ENCODE results near the gene PZP.

PZP gene

DNA sequence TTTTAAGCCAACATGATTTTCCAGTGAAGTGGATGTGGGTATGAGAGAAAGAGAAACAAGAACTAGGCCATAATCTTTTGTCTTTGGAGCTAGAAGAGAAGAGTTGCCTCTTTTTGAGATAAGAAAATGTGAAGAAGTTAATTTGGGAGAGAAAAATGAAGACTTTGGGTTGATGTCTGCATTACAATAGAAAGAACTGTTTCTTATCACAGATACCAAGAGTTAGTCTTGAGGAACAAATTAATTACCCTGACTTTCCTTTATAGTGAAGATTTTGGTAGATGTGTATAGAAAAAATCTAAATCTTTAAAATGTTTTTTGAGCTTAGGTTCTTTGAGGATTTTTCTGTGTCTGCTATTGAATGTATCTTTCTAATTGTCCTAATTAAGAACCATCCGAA is 96.7 kb downstream of the PZP start:
- Histone ChIP-seq H4K20me1 (ENCODE audit: low read depth, low read length) (no peaks in the 10 kb centered on the region), H3K36me3 (ENCODE audit: low read length) (no peaks in the 10 kb centered on the region), H2AFZ (ENCODE audit: low read depth, low read length, severe bottlenecking) (no peak overlapping the region), H3K27ac (ENCODE audit: low read depth, low read length) (no peak overlapping the region), H3K27me3 (ENCODE audit: low read length) (no peaks in the 10 kb centered on the region), H3F3A (ENCODE audit: insufficient read depth) (no peaks in the 10 kb centered on the region), H3K9me3 (ENCODE audit: insufficient read depth, low read length) (no peaks in the 10 kb centered on the region), H3K9me2 (replicated peaks; ENCODE audit: insufficient read depth, low read length) (no peaks in the 10 kb centered on the region), H3K4me2 (ENCODE audit: low read depth, low read length, poor library complexity, severe bottlenecking) (no peak overlapping the region), H3K9ac (ENCODE audit: low read length) (no peak overlapping the region), H3K79me2 (ENCODE audit: insufficient read depth, low read length) (no peaks in the 10 kb centered on the region), H3K4me3 (ENCODE audit: insufficient read depth, low read length, poor library complexity, severe bottlenecking) (no peak overlapping the region)
- TF ChIP-seq EZH2phosphoT487 (conservative IDR thresholded peaks at IDR 0.05; ENCODE audit: low read length) (no peak), CTCF (IDR thresholded peaks at IDR 0.05; ENCODE audit: insufficient read depth, low read length, poor library complexity, severe bottlenecking) (no peak)

DNA sequence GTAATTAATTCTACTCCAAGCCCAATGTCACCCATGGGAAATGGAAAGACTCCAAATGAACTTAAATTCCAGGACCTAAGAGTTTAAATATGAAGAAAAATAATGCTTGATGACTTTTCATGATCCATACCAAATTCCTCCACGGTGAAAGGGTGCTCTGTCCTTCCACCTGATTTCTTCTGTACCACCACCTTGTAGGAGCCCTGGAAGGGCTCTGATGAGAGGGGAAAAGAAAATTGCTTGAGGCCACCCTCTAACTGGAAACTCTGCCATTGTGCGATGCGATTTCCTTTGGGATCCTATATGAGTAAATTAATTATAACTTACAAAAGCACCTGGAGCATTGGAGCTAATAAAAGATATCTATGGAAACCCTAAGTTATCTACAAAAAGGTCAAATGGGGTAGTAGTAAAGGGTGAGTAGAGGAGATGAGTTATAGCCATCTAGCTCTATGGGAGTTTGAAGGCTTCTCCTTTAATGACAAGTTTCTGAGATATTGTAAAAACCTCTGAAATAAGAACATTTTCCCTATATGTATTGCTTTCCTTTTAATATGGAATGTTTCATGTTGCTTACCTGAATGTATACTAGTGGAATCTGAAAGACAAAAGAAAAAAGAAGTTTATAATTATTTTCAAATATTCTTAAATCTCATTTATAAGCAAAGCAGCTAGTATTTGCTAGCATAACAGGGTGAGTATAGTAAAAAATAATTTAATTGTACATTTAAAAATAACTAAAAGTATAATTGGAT is 98.3 kb downstream of the PZP start:
- no peak overlapping the region for H3K4me3 ChIP-seq (ENCODE audit: insufficient read depth, low read length, poor library complexity, severe bottlenecking)
- H3K27me3 ChIP-seq (ENCODE audit: low read length), result no peaks in the 10 kb centered on the region
- H3K9ac ChIP-seq (ENCODE audit: low read length), result no peak overlapping the region
- TF ChIP-seq CTCF (IDR thresholded peaks at IDR 0.05; ENCODE audit: insufficient read depth, low read length, poor library complexity, severe bottlenecking), result no peak
- no peak for TF ChIP-seq EZH2phosphoT487 (conservative IDR thresholded peaks at IDR 0.05; ENCODE audit: low read length)
- H2AFZ ChIP-seq (ENCODE audit: low read depth, low read length, severe bottlenecking), result no peak overlapping the region
- no peaks in the 10 kb centered on the region for H3K9me3 ChIP-seq (ENCODE audit: insufficient read depth, low read length)
- H3K9me2 ChIP-seq (replicated peaks; ENCODE audit: insufficient read depth, low read length), result no peaks in the 10 kb centered on the region
- no peak overlapping the region for H3K4me2 ChIP-seq (ENCODE audit: low read depth, low read length, poor library complexity, severe bottlenecking)
- H3F3A ChIP-seq (ENCODE audit: insufficient read depth), result no peaks in the 10 kb centered on the region
- H3K36me3 ChIP-seq (ENCODE audit: low read length), result no peaks in the 10 kb centered on the region
- no peaks in the 10 kb centered on the region for H3K79me2 ChIP-seq (ENCODE audit: insufficient read depth, low read length)
- H3K27ac ChIP-seq (ENCODE audit: low read depth, low read length), result no peak overlapping the region
- H4K20me1 ChIP-seq (ENCODE audit: low read depth, low read length), result no peaks in the 10 kb centered on the region

GRCh38 chr12:9109213-9109522 is 99.0 kb downstream of the PZP start:
- no peak for TF ChIP-seq EZH2phosphoT487 (conservative IDR thresholded peaks at IDR 0.05; ENCODE audit: low read length)
- TF ChIP-seq CTCF (IDR thresholded peaks at IDR 0.05; ENCODE audit: insufficient read depth, low read length, poor library complexity, severe bottlenecking), result no peak
- Histone ChIP-seq H4K20me1 (ENCODE audit: low read depth, low read length) (no peaks in the 10 kb centered on the region), H3K79me2 (ENCODE audit: insufficient read depth, low read length) (no peaks in the 10 kb centered on the region), H3K36me3 (ENCODE audit: low read length) (no peaks in the 10 kb centered on the region), H3K9me3 (ENCODE audit: insufficient read depth, low read length) (no peaks in the 10 kb centered on the region), H3K27me3 (ENCODE audit: low read length) (no peaks in the 10 kb centered on the region), H2AFZ (ENCODE audit: low read depth, low read length, severe bottlenecking) (no peak overlapping the region), H3K9me2 (replicated peaks; ENCODE audit: insufficient read depth, low read length) (no peaks in the 10 kb centered on the region), H3F3A (ENCODE audit: insufficient read depth) (no peaks in the 10 kb centered on the region), H3K4me2 (ENCODE audit: low read depth, low read length, poor library complexity, severe bottlenecking) (no peak overlapping the region), H3K27ac (ENCODE audit: low read depth, low read length) (no peak overlapping the region), H3K4me3 (ENCODE audit: insufficient read depth, low read length, poor library complexity, severe bottlenecking) (no peak overlapping the region), H3K9ac (ENCODE audit: low read length) (no peak overlapping the region)
